ENCODE measurements around the gene MCM3AP.
"Not testable (repeated sequence)": the region's sequence is repeated elsewhere in the genome, so short reads cannot be mapped to it uniquely, and the experiment has no call there.

GRCh38 chr21:46310260-46310659 is 24.8 kb upstream of the MCM3AP start:
- TF ChIP-seq, protein P1, sequence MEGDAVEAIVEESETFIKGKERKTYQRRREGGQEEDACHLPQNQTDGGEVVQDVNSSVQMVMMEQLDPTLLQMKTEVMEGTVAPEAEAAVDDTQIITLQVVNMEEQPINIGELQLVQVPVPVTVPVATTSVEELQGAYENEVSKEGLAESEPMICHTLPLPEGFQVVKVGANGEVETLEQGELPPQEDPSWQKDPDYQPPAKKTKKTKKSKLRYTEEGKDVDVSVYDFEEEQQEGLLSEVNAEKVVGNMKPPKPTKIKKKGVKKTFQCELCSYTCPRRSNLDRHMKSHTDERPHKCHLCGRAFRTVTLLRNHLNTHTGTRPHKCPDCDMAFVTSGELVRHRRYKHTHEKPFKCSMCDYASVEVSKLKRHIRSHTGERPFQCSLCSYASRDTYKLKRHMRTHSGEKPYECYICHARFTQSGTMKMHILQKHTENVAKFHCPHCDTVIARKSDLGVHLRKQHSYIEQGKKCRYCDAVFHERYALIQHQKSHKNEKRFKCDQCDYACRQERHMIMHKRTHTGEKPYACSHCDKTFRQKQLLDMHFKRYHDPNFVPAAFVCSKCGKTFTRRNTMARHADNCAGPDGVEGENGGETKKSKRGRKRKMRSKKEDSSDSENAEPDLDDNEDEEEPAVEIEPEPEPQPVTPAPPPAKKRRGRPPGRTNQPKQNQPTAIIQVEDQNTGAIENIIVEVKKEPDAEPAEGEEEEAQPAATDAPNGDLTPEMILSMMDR (conservative IDR thresholded peaks at IDR 0.05; ENCODE audit: low read length): not testable (repeated sequence)
- not testable (repeated sequence) for TF ChIP-seq EZH2phosphoT487 (IDR thresholded peaks at IDR 0.05; ENCODE audit: borderline replicate concordance, low read depth, low read length)

All from OCI-LY7 (cell line).